ENCODE measurements around the gene CUEDC2. TPM values are rescaled to one million over a fixed set of nuclear protein-coding genes. Genes with fewer than 3 reads are reported as not detected.
"Not testable (repeated sequence)": the region's sequence is repeated elsewhere in the genome, so short reads cannot be mapped to it uniquely, and the experiment has no call there.

Gene CUEDC2
- total RNA-seq, 6 experiments from 2014 or later, result 62.6 to 75.9 (median 72.5) TPM

DNA sequence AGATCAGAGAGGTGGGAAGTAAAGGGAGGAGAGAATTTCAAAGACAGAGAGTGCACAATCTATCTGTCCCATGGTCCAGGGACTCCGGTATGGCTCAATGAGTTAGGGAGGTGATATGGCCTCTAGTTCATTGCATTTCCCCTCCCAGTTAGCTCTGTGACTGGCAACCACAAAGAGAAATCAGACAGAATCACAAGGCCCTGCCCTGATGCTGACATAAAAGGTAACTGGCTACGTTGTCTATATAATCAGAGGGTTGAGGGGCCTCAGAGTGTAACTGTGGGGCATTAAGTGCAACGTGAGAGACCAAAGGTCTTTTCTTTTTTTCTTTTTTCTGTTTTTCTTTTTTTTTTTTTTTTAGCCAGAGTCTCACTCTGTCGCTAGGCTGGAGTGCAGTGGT, 26.3 kb upstream of the CUEDC2 start:
- H3K27me3 Mint-ChIP-seq (ENCODE audit: insufficient read depth), result peaks cover 8% of the 10 kb centered on the region
- H3K4me3 Mint-ChIP-seq, result no peak overlapping the region
- no peak for DNase-seq

GRCh38 chr10:102457591-102458150, 25.3 kb upstream of the CUEDC2 start:
- Mint-ChIP-seq H3K4me3 (no peak overlapping the region), H3K4me1 (ENCODE audit: low read depth) (peaks cover 58% of the 10 kb centered on the region), H3K27me3 (ENCODE audit: insufficient read depth) (peaks cover 11% of the 10 kb centered on the region), H3K9me3 (no peaks in the 10 kb centered on the region), H3K36me3 (ENCODE audit: low read depth) (peaks cover 5% of the 10 kb centered on the region; the same call in 1 of the 2 replicates), H3K27ac (no peak overlapping the region)
- DNase-seq, result no peak
- TF ChIP-seq, protein P1, sequence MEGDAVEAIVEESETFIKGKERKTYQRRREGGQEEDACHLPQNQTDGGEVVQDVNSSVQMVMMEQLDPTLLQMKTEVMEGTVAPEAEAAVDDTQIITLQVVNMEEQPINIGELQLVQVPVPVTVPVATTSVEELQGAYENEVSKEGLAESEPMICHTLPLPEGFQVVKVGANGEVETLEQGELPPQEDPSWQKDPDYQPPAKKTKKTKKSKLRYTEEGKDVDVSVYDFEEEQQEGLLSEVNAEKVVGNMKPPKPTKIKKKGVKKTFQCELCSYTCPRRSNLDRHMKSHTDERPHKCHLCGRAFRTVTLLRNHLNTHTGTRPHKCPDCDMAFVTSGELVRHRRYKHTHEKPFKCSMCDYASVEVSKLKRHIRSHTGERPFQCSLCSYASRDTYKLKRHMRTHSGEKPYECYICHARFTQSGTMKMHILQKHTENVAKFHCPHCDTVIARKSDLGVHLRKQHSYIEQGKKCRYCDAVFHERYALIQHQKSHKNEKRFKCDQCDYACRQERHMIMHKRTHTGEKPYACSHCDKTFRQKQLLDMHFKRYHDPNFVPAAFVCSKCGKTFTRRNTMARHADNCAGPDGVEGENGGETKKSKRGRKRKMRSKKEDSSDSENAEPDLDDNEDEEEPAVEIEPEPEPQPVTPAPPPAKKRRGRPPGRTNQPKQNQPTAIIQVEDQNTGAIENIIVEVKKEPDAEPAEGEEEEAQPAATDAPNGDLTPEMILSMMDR (IDR thresholded peaks at IDR 0.05), result no peak

More for the DNA sequence above, 26.3 kb upstream of the CUEDC2 start:
- Mint-ChIP-seq H3K4me1 (ENCODE audit: low read depth) (peaks cover 50% of the 10 kb centered on the region), H3K9me3 (no peaks in the 10 kb centered on the region), H3K27ac (no peak overlapping the region), H3K36me3 (ENCODE audit: low read depth) (no peaks in the 10 kb centered on the region)
- TF ChIP-seq, protein P1 (IDR thresholded peaks at IDR 0.05), result no peak

GRCh38 chr10:102455893-102456471, 23.6 kb upstream of the CUEDC2 start:
- H3K9me3 Mint-ChIP-seq, result no peaks in the 10 kb centered on the region
- peaks cover 11% of the 10 kb centered on the region for H3K27me3 Mint-ChIP-seq (ENCODE audit: insufficient read depth)

DNA sequence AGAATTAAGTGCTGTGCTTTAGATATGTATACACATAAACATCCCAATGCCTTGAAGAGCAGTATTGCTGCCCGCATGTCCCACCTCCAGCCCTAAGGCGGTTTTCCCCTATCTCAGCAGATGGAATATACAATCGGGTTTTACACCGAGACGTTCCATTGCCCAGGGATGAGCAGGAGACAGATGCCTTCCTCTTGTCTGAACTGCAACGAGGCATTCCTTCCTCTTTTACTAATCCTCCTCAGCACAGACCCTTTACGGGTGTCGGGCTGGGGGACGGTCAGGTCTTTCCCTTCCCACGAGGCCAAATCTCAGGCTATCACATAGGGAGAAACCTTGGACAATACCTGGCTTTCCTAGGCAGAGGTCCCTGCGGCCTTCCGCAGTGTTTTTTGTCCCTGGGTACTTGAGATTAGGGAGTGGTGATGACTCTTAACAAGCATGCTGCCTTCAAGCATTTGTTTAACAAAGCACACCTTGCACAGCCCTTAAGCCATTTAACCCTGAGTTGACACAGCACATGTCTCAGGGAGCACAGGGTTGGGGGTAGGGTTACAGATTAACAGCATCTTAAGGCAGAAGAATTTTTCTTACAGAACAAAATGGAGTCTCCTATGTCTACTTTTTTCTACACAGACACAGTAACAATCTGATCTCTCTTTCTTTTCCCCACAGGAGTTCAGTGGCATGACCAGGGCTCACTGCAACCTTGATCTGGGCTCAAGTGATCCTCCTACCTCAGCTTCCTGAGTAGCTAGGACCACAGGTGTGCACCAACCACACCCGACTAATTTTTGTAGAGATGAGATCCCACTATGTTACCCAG, 22.5 kb upstream of the CUEDC2 start:
- peak overlapping the region; percentile 83 for H3K27ac Mint-ChIP-seq
- H3K36me3 Mint-ChIP-seq (ENCODE audit: low read depth); H3K9me3 Mint-ChIP-seq; DNase-seq; H3K4me3 Mint-ChIP-seq: not testable (repeated sequence)
- H3K4me1 Mint-ChIP-seq (ENCODE audit: low read depth), result peaks cover 50% of the 10 kb centered on the region
- H3K27me3 Mint-ChIP-seq (ENCODE audit: insufficient read depth), result peaks cover 11% of the 10 kb centered on the region

More at GRCh38 chr10:102455893-102456471, 23.6 kb upstream of the CUEDC2 start:
- Mint-ChIP-seq H3K36me3 (ENCODE audit: low read depth) (peaks cover 5% of the 10 kb centered on the region; the same call in 1 of the 2 replicates), H3K27ac (peak overlapping the region; percentile 77), H3K4me1 (ENCODE audit: low read depth) (peaks cover 51% of the 10 kb centered on the region), H3K4me3 (no peak overlapping the region)
- TF ChIP-seq, protein P1 (IDR thresholded peaks at IDR 0.05), result no peak
- peak; percentile 67 for DNase-seq

- Mint-ChIP-seq H3K9me3 (no peaks in the 10 kb centered on the region), H3K27ac (peak overlapping the region; percentile 83), H3K27me3 (ENCODE audit: insufficient read depth) (peaks cover 8% of the 10 kb centered on the region), H3K36me3 (ENCODE audit: low read depth) (peaks cover 5% of the 10 kb centered on the region; the same call in 1 of the 2 replicates), H3K4me1 (ENCODE audit: low read depth) (peaks cover 58% of the 10 kb centered on the region), H3K4me3 (no peak overlapping the region; the same call in 1 of the 2 replicates)
- TF ChIP-seq, protein P1 (IDR thresholded peaks at IDR 0.05), result no peak
- DNase-seq, result no peak
Observed at GRCh38 chr10:102453502-102453901, 21.1 kb upstream of the CUEDC2 start.
